ENCODE measurements around the gene KIF1A. TPM values are rescaled to one million over a fixed set of nuclear protein-coding genes. Genes with fewer than 3 reads are reported as not detected.

KIF1A gene
- total and polyA plus RNA-seq, 2 of the 8 experiments (the other 6 are each of a cell fraction or from before 2014, with no cell fraction given), result 61.3 to 281 TPM

DNA sequence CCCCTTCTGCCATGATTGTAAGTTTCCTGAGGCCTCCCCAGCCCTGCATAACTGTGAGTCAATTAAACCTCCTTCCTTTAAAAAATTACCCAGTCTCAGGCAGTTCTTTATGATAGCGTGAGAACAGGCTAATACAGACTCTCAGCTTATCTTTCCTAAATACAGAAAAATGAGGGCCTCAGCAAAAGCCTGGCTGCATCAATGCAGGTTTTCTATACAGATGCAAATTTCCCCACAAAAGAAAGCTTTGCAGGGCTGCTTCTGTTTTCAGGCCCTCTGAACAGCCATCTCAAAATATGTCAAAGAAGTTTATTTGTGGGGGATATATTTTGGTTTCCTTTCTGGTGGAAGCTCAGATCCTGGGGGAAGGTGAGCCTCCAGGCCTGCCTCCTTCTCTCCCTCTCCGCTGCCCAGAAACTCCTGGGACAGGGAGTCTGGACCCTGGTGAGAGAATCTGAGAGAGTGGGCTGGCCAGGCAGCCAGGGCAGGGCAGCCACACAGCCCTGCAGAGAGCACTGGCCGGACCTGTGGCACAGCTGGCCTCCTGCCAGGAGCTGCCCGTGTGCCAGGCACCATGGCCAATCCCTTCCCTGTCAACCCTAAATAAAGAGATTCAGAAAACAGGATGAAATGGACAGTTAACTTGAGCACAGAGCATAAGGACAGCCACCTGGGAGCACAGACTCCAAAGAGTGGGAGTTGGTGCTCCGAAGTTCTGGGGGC lies 27.0 kb upstream of the KIF1A start:
- Histone ChIP-seq H4K5ac (ENCODE audit: insufficient read length, low read depth, low read length) (no peak overlapping the region), H3K23ac (ENCODE audit: insufficient read length) (no peak overlapping the region), H3K79me1 (ENCODE audit: low read depth, low read length) (no peaks in the 10 kb centered on the region), H2AFZ (ENCODE audit: low read length) (no peak overlapping the region), H2BK20ac (ENCODE audit: low read length) (no peak overlapping the region), H3K27ac (ENCODE audit: low read depth, low read length) (no peak overlapping the region), H3K36me3 (ENCODE audit: control insufficient read depth in 2 of 4, insufficient read depth in 4 of 4, low read length in 3 of 4) (no peaks in the 10 kb centered on the region), H3K23me2 (ENCODE audit: low read depth, low read length) (0 out of 2 replicates have a peak, but pooled peaks cover 2% of the 10 kb centered on the region), H3K9me3 (ENCODE audit: insufficient read depth in 2 of 2, low read depth in 1 of 2, low read length in 1 of 2) (peaks cover 6 to 7% of the 10 kb centered on the region in 2 experiments), H3K4me2 (ENCODE audit: insufficient read depth in 1 of 2, low read depth in 2 of 2, low read length in 2 of 2) (0 out of 4 replicates have a peak overlapping the region, but pooled peaks of 1 of the 2 experiments have one; percentile 30), H4K91ac (replicated peaks; ENCODE audit: insufficient read length, low read length) (no peak overlapping the region), H4K8ac (ENCODE audit: extremely low read depth, insufficient read depth, low read length) (no peak overlapping the region; the same call in 1 of the 2 replicates), H3K18ac (ENCODE audit: extremely low read depth, low read length) (no peak overlapping the region), H2BK120ac (replicated peaks; ENCODE audit: low read depth, low read length) (no peak overlapping the region), H3K4me1 (replicated peaks in 1 of 4; ENCODE audit: control insufficient read depth in 3 of 4, insufficient read depth in 4 of 4, low read length in 3 of 4) (peaks cover 0 to 6% (median under 1%) of the 10 kb centered on the region in 4 experiments; a peak in 2 of 7 replicates), H3K56ac (replicated peaks; ENCODE audit: insufficient read length, low read depth, low read length) (no peak overlapping the region), H3K27me3 (replicated peaks in 1 of 4; ENCODE audit: control insufficient read depth in 3 of 4, extremely low read depth in 1 of 4, insufficient read depth in 3 of 4, low read length in 3 of 4) (no peaks in the 10 kb centered on the region), H2BK15ac (ENCODE audit: low read length) (no peak overlapping the region), H3K79me2 (ENCODE audit: control insufficient read depth in 1 of 2, insufficient read depth in 2 of 2, low read length in 2 of 2) (no peaks in the 10 kb centered on the region), H3K14ac (ENCODE audit: insufficient read length) (no peak overlapping the region), H2BK5ac (ENCODE audit: low read depth, low read length) (peak overlapping the region; percentile 49; the same call in 1 of the 2 replicates), H4K20me1 (replicated peaks in 1 of 2; ENCODE audit: control insufficient read depth in 1 of 2, insufficient read depth in 2 of 2, low read length in 2 of 2) (no peaks in the 10 kb centered on the region), H3K4me3 (ENCODE audit: extremely low read depth in 1 of 4, insufficient read depth in 2 of 4, low read depth in 3 of 4, low read length in 4 of 4) (no peak overlapping the region), H2AK5ac (ENCODE audit: low read depth, low read length) (peak overlapping the region; percentile 5; the same call in 1 of the 2 replicates), H2BK12ac (ENCODE audit: low read depth, low read length) (0 out of 2 replicates have a peak overlapping the region, but pooled peaks have one; percentile 23), H3K9ac (replicated peaks in 1 of 4; ENCODE audit: extremely low read depth in 1 of 4, low read depth in 3 of 4, low read length in 3 of 4) (no peak overlapping the region), H3K4ac (replicated peaks; ENCODE audit: insufficient read length, low read depth, low read length) (no peak overlapping the region)
- DNase-seq (ENCODE audit: low read depth in 1 of 2, low spot score in 2 of 2) (no peak), FAIRE-seq (no peak)
- WGBS, 2 experiments (ENCODE audit: extremely low coverage in 1 of 2, insufficient coverage in 1 of 2, insufficient read length in 1 of 2, insufficient replicate concordance in 2 of 2, low coverage in 1 of 2, low lambda C conversion rate in 2 of 2, missing lambda C conversion rate in 1 of 2), result 76% methylated on average over 5 of the region's 5 CpGs; no CpG with 5 or more reads in 1 of the 2 experiments
- TF ChIP-seq MAFK (IDR thresholded peaks at IDR 0.05; ENCODE audit: low read depth, low read length) (no peak), HDAC6 (IDR thresholded peaks at IDR 0.05; ENCODE audit: low read depth, low read length) (no peak), SRF (IDR thresholded peaks at IDR 0.05; ENCODE audit: low read depth, low read length) (no peak)
- POLR2A ChIA-PET (ENCODE audit: partially characterized antibody), result no interaction called here
- CTCF ChIA-PET (ENCODE audit: partially characterized antibody), result interaction anchor here (0.7 to 1.5 kb wide), 6 partner anchors 10 to 575 kb away, joined by 3 to 4 read pairs (median 3); no protein-coding TSS in a partner anchor
